Astrocyte (in vitro differentiated cells and primary cell): ENCODE measurements around the gene TMEM170B.

Source experiments
- EZH2 ChIP-seq: IDR thresholded peaks from 2 replicates; pipeline ENCODE4 v1.6.1; 2012; ENCODE audit warnings: mild to moderate bottlenecking, low read length, inconsistent platforms; ENCODE audit not compliant: insufficient read depth
- TF ChIP-seq, protein P1 (sequence below): IDR thresholded peaks from 2 replicates; pipeline ENCODE4 v1.5.1; 2011; ENCODE audit warnings: low read depth, mild to moderate bottlenecking, inconsistent platforms, low read length, moderate library complexity; ENCODE audit not compliant: insufficient read depth

DNA sequence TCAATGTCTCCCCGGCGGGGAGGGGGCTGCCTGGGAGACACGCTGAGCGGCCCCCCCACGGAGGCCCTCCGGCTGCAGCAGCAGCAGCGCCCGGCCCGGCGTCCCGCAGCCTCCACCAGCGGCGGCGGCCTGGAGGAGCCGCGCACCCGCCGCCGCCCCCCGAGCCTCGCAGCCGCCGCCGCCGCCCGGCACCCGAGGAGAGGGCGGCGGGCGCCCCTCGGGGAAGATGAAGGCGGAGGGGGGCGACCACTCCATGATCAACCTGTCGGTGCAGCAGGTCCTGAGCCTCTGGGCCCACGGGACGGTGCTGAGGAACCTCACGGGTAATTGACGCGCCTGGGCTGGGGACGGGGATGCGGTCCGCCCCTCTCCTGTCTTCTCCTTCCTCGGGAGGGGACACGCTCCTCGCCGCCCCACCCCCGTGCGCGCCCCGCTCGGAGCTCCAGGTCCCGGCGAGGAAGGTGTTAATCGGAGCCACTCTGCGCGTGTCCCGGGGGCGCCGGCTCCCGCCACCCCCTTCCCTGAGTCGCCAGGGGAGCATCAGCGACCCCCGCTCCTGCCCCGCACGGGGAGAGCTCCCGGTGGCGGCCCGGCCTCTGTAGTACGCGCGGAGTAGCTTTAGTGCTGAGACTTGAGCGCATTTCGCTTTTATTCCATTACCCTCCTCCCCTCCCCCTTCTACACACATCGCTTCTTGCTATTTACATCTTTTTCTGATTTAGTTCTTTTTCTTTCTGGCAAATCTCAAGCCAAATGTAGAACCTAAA lies 686 bp downstream of the TMEM170B start:
- TF ChIP-seq, protein P1, sequence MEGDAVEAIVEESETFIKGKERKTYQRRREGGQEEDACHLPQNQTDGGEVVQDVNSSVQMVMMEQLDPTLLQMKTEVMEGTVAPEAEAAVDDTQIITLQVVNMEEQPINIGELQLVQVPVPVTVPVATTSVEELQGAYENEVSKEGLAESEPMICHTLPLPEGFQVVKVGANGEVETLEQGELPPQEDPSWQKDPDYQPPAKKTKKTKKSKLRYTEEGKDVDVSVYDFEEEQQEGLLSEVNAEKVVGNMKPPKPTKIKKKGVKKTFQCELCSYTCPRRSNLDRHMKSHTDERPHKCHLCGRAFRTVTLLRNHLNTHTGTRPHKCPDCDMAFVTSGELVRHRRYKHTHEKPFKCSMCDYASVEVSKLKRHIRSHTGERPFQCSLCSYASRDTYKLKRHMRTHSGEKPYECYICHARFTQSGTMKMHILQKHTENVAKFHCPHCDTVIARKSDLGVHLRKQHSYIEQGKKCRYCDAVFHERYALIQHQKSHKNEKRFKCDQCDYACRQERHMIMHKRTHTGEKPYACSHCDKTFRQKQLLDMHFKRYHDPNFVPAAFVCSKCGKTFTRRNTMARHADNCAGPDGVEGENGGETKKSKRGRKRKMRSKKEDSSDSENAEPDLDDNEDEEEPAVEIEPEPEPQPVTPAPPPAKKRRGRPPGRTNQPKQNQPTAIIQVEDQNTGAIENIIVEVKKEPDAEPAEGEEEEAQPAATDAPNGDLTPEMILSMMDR, result no peak
- no peak for TF ChIP-seq EZH2
